ENCODE data around the gene PAQR9.

DNA sequence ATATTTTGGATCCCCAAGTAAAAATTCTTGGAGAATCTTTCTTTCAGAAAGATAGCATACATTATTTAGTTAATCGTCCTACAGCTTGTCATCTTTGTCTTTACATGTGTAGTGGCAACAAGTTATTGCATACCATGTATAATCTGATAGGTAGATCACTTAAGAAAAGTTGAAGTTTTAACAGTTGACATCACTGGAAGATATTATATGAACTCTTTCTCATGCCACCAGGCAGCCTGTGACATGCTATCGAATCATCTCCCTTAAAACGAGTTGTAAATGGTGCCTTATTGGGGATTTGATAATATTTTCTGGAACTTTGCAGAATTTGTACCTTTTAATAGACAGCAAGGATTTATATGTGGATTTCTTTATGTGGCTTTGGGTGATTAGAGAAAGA, 46.5 kb upstream of the PAQR9 start:
- TF ChIP-seq, protein P1, sequence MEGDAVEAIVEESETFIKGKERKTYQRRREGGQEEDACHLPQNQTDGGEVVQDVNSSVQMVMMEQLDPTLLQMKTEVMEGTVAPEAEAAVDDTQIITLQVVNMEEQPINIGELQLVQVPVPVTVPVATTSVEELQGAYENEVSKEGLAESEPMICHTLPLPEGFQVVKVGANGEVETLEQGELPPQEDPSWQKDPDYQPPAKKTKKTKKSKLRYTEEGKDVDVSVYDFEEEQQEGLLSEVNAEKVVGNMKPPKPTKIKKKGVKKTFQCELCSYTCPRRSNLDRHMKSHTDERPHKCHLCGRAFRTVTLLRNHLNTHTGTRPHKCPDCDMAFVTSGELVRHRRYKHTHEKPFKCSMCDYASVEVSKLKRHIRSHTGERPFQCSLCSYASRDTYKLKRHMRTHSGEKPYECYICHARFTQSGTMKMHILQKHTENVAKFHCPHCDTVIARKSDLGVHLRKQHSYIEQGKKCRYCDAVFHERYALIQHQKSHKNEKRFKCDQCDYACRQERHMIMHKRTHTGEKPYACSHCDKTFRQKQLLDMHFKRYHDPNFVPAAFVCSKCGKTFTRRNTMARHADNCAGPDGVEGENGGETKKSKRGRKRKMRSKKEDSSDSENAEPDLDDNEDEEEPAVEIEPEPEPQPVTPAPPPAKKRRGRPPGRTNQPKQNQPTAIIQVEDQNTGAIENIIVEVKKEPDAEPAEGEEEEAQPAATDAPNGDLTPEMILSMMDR (IDR thresholded peaks at IDR 0.05), result no peak
- TF ChIP-seq POLR2A (IDR thresholded peaks at IDR 0.05), result no peak

Measured in uterus (tissue), 2 donors.